Putamen (tissue), 1 donor: Measurements from ENCODE around the gene WIPF3.
"Not testable (repeated sequence)": the region's sequence is repeated elsewhere in the genome, so short reads cannot be mapped to it uniquely, and the experiment has no call there.

ENCODE experiments used
- DNase-seq: peaks from one replicate; pipeline ENCODE4 v3.0.0-alpha.2; 2016; ENCODE audit warnings: low spot score

WIPF3 gene

DNA sequence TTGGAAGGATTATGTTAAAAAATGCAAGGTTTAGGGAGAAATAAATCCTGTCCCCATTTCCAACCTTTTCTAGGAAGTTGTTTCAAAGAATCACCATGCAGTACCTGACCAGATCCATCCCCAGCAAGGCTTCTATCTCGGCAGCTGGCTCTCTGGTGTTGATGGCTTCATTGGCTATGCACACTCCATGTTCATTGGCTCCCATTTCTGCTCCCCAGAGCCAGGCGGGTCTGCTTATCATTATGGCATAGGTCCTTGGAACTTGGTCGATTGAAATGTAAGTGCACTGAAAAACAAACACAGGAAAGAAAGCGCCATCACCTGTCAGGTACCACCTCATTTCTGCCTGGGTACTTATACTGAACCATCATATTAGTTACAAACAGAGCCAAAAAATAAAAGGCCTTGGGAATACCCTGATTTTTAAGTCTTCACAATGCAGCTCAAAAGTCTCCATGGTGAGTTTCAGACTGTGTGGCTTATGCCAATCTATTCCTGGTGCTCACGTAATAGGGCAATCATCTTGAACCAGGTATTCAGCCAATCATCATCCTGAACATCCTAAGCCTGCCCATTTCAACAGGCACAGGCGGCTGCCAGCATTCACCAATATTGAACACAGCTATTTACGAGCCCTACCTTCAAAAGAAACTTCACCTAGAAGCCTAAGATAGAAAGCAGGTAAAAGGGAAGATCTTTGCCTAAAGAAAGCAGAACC is 148.9 kb downstream of the WIPF3 start:
- no peak for DNase-seq

GRCh38 chr7:29955799-29956486 is 149.6 kb downstream of the WIPF3 start:
- DNase-seq: no peak

GRCh38 chr7:29956487-29956836 is 150.2 kb downstream of the WIPF3 start:
- DNase-seq: no peak

GRCh38 chr7:29957521-29958310 is 151.4 kb downstream of the WIPF3 start:
- DNase-seq: no peak

DNA sequence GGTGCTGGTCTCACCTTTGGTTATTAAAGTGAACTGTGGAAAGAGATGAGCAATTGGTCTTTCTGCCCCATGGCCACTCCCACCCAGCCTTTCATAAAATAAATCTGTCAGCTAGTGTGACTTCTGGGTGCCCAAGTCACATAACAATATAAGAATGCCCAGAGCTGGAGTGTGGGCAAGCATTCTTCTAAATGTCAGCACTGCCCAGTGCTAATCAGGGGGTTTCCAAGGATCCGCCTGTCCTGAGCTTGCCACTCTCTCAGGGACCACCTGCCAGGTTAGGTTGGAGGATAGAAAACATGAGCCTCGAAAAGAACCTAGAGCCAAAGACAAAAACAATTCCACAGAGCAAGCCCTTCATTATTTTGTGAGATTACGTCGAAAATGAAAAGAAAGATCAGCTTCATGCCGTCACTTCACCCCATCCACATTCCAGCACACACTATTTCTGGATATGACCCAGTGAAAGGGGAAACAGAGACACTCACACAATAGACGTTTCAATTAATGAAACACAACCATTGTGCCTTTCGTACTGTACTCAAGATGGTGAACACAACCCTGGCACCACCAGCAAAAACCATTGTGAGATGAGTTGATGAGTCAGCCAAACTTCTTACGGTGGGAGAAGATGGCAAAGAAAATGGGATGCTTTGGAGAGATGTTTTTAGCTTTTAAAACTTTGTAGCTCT is 152.5 kb downstream of the WIPF3 start:
- no peak for DNase-seq

- not testable (repeated sequence) for DNase-seq
Measured at GRCh38 chr7:29961611-29962010, 155.3 kb downstream of the WIPF3 start.

- DNase-seq: no peak
Measured at GRCh38 chr7:29962035-29962434, 155.7 kb downstream of the WIPF3 start.

DNA sequence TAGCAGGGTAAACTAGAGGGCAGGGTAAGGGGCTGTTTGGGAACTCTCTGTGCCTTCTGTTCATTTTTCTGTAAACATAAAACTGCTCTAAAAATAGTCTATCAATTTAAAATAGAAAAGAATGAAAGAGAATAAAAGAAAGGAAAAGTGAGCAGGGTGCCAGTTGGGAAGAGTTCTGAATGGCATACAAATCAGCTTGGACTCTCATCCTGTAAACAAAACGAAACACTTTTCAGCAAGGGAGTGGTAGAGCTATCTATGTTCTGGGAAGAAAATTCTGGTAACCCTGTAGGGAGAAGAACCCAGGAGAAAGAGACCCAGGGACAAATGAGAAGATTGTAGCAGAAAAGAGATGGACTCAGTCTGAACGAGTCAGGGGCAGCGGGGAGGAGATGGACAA is 158.7 kb downstream of the WIPF3 start:
- no peak for DNase-seq
